CD4-positive, alpha-beta T cell (primary cell): Measurements from ENCODE around the gene SH3BP1. TPM values are rescaled to one million over a fixed set of nuclear protein-coding genes. Genes with fewer than 3 reads are reported as not detected.
A peak's percentile ranks its signal among the peaks of the same experiment; 100 is the strongest.

ENCODE experiments used
- ATAC-seq: fragments of 200-7000 bp; cut with Tn5 transposase; one replicate; pipeline ENCODE4 v1.10.0; 2022; ENCODE audit warnings: mild to moderate bottlenecking; ENCODE audit not compliant: poor library complexity
- CTCF ChIA-PET: fragments of 350-600 bp; sonication (Branson Sonifier 250); formaldehyde crosslinking; loops from one replicate; lab custom pipeline; 2021; ENCODE audit warnings: antibody characterized with exemption, inconsistent platforms; lab: Charles Lee
- POLR2A ChIA-PET: fragments of 350-600 bp; sonication (Branson Sonifier 250); formaldehyde crosslinking; loops from one replicate; lab custom pipeline; 2021; ENCODE audit warnings: antibody characterized with exemption, inconsistent platforms; lab: Charles Lee
- DNase-seq, 14 experiments: peaks; one replicate each; pipeline ENCODE4 v3.0.0-alpha.2; 2013 to 2020; ENCODE audit warnings: mixed read lengths in 2 of 14
- H3K27ac ChIP-seq, 2 donors: one replicate each; pipeline versions ENCODE4 v1.5.1 to v1.7.0; 2013; ENCODE audit warnings: low read length in 2 of 2, low read depth in 1 of 2, mild to moderate bottlenecking in 1 of 2
- H3K27me3 ChIP-seq, 2 experiments: 1 replicate in 1 of 2; 2 replicates in 1 of 2; pipeline versions ENCODE4 v1.6.1 to v1.7.0; 2013; ENCODE audit warnings: low read length in 2 of 2, control low read depth in 1 of 2, mild to moderate bottlenecking in 1 of 2, moderate library complexity in 1 of 2; ENCODE audit not compliant: insufficient read depth in 2 of 2, control insufficient read depth in 1 of 2
- H3K36me3 ChIP-seq: one replicate; pipeline ENCODE4 v1.6.1; 2013; ENCODE audit warnings: low read length, control low read depth; ENCODE audit not compliant: insufficient read depth
- H3K4me1 ChIP-seq: one replicate; pipeline ENCODE4 v1.6.1; 2013; ENCODE audit warnings: low read length, control low read depth; ENCODE audit not compliant: insufficient read depth
- H3K4me3 ChIP-seq: one replicate; pipeline ENCODE4 v1.5.1; 2013; ENCODE audit warnings: mild to moderate bottlenecking, low read length, moderate library complexity
- H3K9me3 ChIP-seq, 2 experiments: 1 replicate in 1 of 2; 2 replicates in 1 of 2; pipeline versions ENCODE4 v1.6.1 to v1.7.0; 2013; ENCODE audit warnings: low read length in 2 of 2, mild to moderate bottlenecking in 2 of 2, control low read depth in 1 of 2, moderate library complexity in 1 of 2; ENCODE audit not compliant: control insufficient read depth in 1 of 2, insufficient read depth in 1 of 2
- H3K27ac Mint-ChIP-seq: one replicate; pipeline ENCODE4 v1.8.0; 2020; ENCODE audit warnings: mixed read lengths
- H3K27me3 Mint-ChIP-seq: one replicate; pipeline ENCODE4 v1.8.0; 2021; ENCODE audit warnings: mixed read lengths
- H3K36me3 Mint-ChIP-seq: one replicate; pipeline ENCODE4 v1.8.0; 2021; ENCODE audit warnings: low read depth, mixed read lengths
- H3K4me1 Mint-ChIP-seq: one replicate; pipeline ENCODE4 v1.8.0; 2021; ENCODE audit warnings: low read depth, mixed read lengths
- H3K4me3 Mint-ChIP-seq: one replicate; pipeline ENCODE4 v1.8.0; 2020; ENCODE audit warnings: mild to moderate bottlenecking, mixed read lengths
- H3K9me3 Mint-ChIP-seq: one replicate; pipeline ENCODE4 v1.8.0; 2020; ENCODE audit warnings: mixed read lengths
- intact Hi-C, 2 experiments: fragments of 100-400 bp; cut with DNase I in 1 of 2; cut with micrococcal nuclease in 1 of 2; formaldehyde crosslinking; loops; one replicate each; pipeline versions ENCODE4 v1.15.1 to v1.9.0; 2023 to 2025; cut with DNase I, micrococcal nuclease
- total RNA-seq, 174 experiments: library from RNA in 2 of 174; stranded (reverse) in 2 of 174; gene quantifications; one replicate each; pipeline ENCODE4 v1.2.3 and lab custom pipeline; 2021 to 2026
- TF ChIP-seq, protein P1 (sequence below): fragments of 200-600 bp; IDR thresholded peaks from one replicate; pipeline ENCODE4 v1.8.0; 2022; ENCODE audit warnings: antibody characterized with exemption, mild to moderate bottlenecking

SH3BP1 gene
- total RNA-seq, 2 experiments from 2014 or later: 46.9 to 49.0 TPM

DNA sequence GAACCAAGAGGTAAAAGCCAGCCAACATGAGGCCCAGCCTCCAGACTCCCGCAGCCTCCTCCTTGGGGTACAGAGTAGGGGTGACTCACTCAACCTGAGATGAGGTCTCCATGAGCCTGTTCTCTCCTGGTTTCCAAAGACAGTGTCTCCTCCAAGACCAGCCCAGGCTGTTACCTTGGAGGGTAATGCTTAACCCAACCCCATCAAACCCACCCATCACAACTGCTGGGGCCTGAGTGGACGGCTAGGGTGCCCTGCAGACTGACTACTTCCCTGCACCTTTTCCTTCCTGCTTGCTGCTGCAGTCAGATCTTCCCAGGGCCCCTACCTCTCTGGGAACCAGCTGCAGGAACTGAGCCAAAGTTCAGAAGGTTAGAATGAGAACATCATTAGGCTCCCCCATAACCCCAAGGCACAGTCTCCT, 41.5 kb downstream of the SH3BP1 start:
- intact Hi-C loops: loop anchor here (1.0 to 10.0 kb wide), 4 partner anchors 20 to 196 kb away; partner anchors contain the start of gene MFNG (in 1 of the 2)
- Mint-ChIP-seq H3K9me3 (no peaks in the 10 kb centered on the region), H3K36me3 (peaks cover 11% of the 10 kb centered on the region), H3K4me1 (peaks cover 31% of the 10 kb centered on the region), H3K4me3 (no peak overlapping the region), H3K27me3 (no peaks in the 10 kb centered on the region), H3K27ac (peak overlapping the region; percentile 79)
- Histone ChIP-seq H3K27me3 (no peaks in the 10 kb centered on the region), H3K4me1 (peaks cover 38% of the 10 kb centered on the region), H3K36me3 (peaks cover 5% of the 10 kb centered on the region), H3K27ac (no peak overlapping the region), H3K4me3 (no peak overlapping the region), H3K9me3 (peaks cover 0 to 4% of the 10 kb centered on the region in 2 experiments)
- ChIA-PET CTCF (interaction anchor here (0.6 to 12.8 kb wide), 15 partner anchors 10 to 88 kb away, joined by 3 to 171 read pairs (median 5); partner anchors contain the start of genes GGA1, PDXP and SH3BP1), POLR2A (interaction anchor here (1.0 to 3.7 kb wide), 12 partner anchors 9 to 74 kb away, joined by 3 to 25 read pairs (median 5); partner anchors contain the start of genes GGA1 and PDXP)
- ATAC-seq: no peak
- no peak for DNase-seq
- TF ChIP-seq, protein P1, sequence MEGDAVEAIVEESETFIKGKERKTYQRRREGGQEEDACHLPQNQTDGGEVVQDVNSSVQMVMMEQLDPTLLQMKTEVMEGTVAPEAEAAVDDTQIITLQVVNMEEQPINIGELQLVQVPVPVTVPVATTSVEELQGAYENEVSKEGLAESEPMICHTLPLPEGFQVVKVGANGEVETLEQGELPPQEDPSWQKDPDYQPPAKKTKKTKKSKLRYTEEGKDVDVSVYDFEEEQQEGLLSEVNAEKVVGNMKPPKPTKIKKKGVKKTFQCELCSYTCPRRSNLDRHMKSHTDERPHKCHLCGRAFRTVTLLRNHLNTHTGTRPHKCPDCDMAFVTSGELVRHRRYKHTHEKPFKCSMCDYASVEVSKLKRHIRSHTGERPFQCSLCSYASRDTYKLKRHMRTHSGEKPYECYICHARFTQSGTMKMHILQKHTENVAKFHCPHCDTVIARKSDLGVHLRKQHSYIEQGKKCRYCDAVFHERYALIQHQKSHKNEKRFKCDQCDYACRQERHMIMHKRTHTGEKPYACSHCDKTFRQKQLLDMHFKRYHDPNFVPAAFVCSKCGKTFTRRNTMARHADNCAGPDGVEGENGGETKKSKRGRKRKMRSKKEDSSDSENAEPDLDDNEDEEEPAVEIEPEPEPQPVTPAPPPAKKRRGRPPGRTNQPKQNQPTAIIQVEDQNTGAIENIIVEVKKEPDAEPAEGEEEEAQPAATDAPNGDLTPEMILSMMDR: no peak

DNA sequence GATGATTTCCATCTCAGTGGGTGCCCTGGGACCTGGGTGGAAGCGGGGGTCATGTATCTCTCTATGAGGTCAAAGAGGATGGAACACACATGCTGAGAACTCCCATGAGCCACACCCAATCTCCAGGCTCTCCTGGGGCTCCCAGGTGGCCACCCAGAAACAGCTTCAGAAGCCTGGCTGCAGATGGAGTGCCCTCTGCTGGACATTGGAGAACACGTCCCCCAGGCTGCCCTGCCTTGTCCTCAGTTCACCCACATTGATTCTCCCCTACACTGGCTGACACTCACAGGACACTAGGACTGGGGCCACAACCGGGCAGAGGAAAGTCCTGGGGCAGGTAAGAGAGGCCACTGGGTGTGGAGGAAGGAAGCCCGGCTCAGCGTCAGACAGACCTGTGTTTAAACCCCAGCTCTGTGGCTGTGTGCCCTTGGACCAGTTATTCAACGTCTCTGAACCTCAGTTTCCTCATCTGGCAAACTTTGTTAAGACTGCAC, 42.1 kb downstream of the SH3BP1 start:
- POLR2A ChIA-PET: interaction anchor here (0.6 to 3.7 kb wide), 13 partner anchors 10 to 75 kb away, joined by 3 to 25 read pairs (median 4); partner anchors contain the start of genes GGA1 and PDXP
- no peak overlapping the region for H3K27ac ChIP-seq
- CTCF ChIA-PET: interaction anchor here (0.6 to 12.8 kb wide), 15 partner anchors 11 to 89 kb away, joined by 3 to 171 read pairs (median 5); partner anchors contain the start of genes GGA1, PDXP and SH3BP1
- intact Hi-C loops: loop anchor here (1.0 to 10.0 kb wide), 4 partner anchors 20 to 197 kb away; partner anchors contain the start of gene MFNG (in 1 of the 2)
- H3K36me3 Mint-ChIP-seq: peaks cover 13% of the 10 kb centered on the region
- ATAC-seq (no peak), DNase-seq (peak; percentile 57 to 87 (median 66))
- H3K9me3 ChIP-seq: peaks cover 0 to 4% of the 10 kb centered on the region in 2 experiments
- peaks cover 34% of the 10 kb centered on the region for H3K4me1 ChIP-seq
- peaks cover 31% of the 10 kb centered on the region for H3K4me1 Mint-ChIP-seq
- no peaks in the 10 kb centered on the region for H3K27me3 ChIP-seq
- TF ChIP-seq, protein P1: peak; percentile 87
- peak overlapping the region; percentile 80 for H3K4me3 Mint-ChIP-seq
- peaks cover 5% of the 10 kb centered on the region for H3K36me3 ChIP-seq
- peak overlapping the region; percentile 79 for H3K27ac Mint-ChIP-seq
- no peaks in the 10 kb centered on the region for H3K27me3 Mint-ChIP-seq
- H3K9me3 Mint-ChIP-seq: no peaks in the 10 kb centered on the region
- no peak overlapping the region for H3K4me3 ChIP-seq

DNA sequence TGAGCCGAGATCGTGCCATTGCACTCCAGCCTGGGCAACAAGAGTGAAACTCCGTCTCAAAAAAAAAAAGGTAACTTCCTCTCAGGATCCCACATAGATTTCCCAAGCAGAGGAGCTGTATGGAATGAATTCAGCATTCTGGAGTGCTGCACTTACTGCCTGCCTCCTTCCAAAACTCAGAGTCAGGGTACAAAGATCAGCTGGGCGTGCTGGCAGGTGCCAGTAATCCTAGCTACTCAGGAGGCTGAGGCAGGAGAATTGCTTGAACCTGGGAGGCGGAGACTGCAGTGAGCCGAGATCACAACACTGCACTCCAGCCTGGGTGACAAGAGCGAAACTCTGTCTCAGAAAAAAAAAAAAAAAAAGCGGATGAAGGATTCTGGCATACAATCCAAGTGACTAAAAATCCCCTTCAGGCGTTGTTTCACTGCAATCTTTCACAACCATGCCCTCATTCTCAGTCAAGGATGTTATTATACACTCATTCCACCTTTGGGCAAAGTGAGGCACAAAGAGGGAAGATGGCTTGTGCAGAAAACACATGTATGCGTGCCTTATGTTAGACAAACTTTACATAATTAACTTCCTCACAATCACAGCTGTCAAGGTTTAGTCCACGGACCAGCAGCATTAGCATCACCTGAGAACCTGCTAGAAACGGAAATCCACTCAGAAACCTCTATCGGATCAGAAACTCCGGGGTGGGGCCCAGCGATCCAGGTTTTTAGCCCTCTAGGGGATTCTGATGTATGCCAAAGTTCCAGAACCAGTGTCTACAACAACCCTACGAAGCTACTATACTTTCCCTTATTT, 45.5 kb downstream of the SH3BP1 start:
- peaks cover 22% of the 10 kb centered on the region for H3K36me3 Mint-ChIP-seq
- TF ChIP-seq, protein P1: no peak
- H3K4me1 Mint-ChIP-seq: peaks cover 32% of the 10 kb centered on the region
- H3K27ac Mint-ChIP-seq: no peak overlapping the region
- ChIA-PET CTCF (interaction anchor here (2.1 to 12.8 kb wide), 2 partner anchors 44 to 78 kb away, joined by 6 to 171 read pairs; partner anchors contain the start of gene SH3BP1), POLR2A (interaction anchor here (0.7 to 3.4 kb wide), 7 partner anchors 9 to 372 kb away, joined by 3 to 37 read pairs (median 4); partner anchors contain the start of genes LGALS1, MFNG, PDXP and PICK1)
- Histone ChIP-seq H3K9me3 (no peaks in the 10 kb centered on the region), H3K36me3 (peaks cover 17% of the 10 kb centered on the region), H3K27ac (no peak overlapping the region), H3K4me1 (peaks cover 45% of the 10 kb centered on the region), H3K4me3 (no peak overlapping the region), H3K27me3 (no peaks in the 10 kb centered on the region)
- H3K9me3 Mint-ChIP-seq: no peaks in the 10 kb centered on the region
- DNase-seq (no peak), ATAC-seq (no peak)
- H3K27me3 Mint-ChIP-seq: no peaks in the 10 kb centered on the region
- intact Hi-C loops: loop anchor here in 1 of 2 experiments (2.0 to 10.0 kb wide), 3 partner anchors 76 to 200 kb away; partner anchors contain the start of genes ANKRD54, GGA1 and MFNG
- H3K4me3 Mint-ChIP-seq: peak overlapping the region; percentile 90
